Measurements from ENCODE around the gene SRSF11. TPM values are rescaled to one million over a fixed set of nuclear protein-coding genes. Genes with fewer than 3 reads are reported as not detected.

The SRSF11 gene
- total and polyA plus RNA-seq, 2 of the 8 experiments (the other 6 are each of a cell fraction or from before 2014, with no cell fraction given): 183 to 260 TPM

DNA sequence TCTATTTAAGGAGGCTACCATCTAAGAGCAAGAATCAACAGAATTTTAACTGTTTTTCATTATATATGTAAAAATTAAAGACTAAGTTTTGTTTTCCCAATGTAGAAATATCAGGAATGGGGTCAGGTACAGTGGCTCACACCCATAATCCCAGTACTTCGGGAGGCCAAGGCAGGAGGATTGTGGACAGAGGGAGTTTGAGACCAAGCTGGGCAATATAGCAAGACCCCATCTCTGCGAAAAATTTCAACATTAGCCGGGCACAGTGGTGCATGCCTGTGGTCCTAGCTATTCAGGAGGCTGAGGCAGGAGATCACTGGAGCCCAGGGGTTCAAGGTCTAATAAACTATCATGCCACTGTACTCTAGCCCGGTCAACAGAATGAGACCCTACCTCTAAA, 21.1 kb upstream of the SRSF11 start:
- H2BK5ac ChIP-seq (ENCODE audit: low read depth, low read length): no peak overlapping the region
- TF ChIP-seq RBBP5 (IDR thresholded peaks at IDR 0.05; ENCODE audit: borderline replicate concordance, low read depth, low read length) (no peak), SIN3A (conservative IDR thresholded peaks at IDR 0.05 in 1 of 2, IDR thresholded peaks at IDR 0.05 in 1 of 2; ENCODE audit: low read depth in 1 of 2, low read length in 2 of 2) (no peak), TCF12 (IDR thresholded peaks at IDR 0.05; ENCODE audit: low read depth, low read length) (no peak), SUZ12 (IDR thresholded peaks at IDR 0.05; ENCODE audit: low read length) (no peak)
- TF ChIP-seq, protein P1, sequence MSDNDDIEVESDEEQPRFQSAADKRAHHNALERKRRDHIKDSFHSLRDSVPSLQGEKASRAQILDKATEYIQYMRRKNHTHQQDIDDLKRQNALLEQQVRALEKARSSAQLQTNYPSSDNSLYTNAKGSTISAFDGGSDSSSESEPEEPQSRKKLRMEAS (IDR thresholded peaks at IDR 0.05): no peak

More for the DNA sequence above, 21.1 kb upstream of the SRSF11 start:
- H2BK120ac ChIP-seq (replicated peaks; ENCODE audit: low read depth, low read length): no peak overlapping the region
- FAIRE-seq (no peak), DNase-seq (ENCODE audit: low read depth in 1 of 2, low spot score in 2 of 2) (no peak)
- peaks cover 3 to 78% of the 10 kb centered on the region in 2 experiments; a peak in 3 of 4 replicates for H3K79me2 ChIP-seq (ENCODE audit: control insufficient read depth in 1 of 2, insufficient read depth in 2 of 2, low read length in 2 of 2)
- no peak overlapping the region for H3K4me3 ChIP-seq (ENCODE audit: extremely low read depth in 1 of 4, insufficient read depth in 2 of 4, low read depth in 3 of 4, low read length in 4 of 4)
- H3K79me1 ChIP-seq (ENCODE audit: low read depth, low read length): peaks cover 2% of the 10 kb centered on the region
- H4K20me1 ChIP-seq (replicated peaks in 1 of 2; ENCODE audit: control insufficient read depth in 1 of 2, insufficient read depth in 2 of 2, low read length in 2 of 2): peaks cover 0 to 1% of the 10 kb centered on the region in 2 experiments
- no peak overlapping the region for H3K23ac ChIP-seq (ENCODE audit: insufficient read length)
- no peak overlapping the region for H3K14ac ChIP-seq (ENCODE audit: insufficient read length)
- ChIA-PET POLR2A (ENCODE audit: partially characterized antibody) (interaction anchor here (1.3 to 1.6 kb wide), 2 partner anchors 14 to 21 kb away, joined by 3 to 4 read pairs; partner anchors contain the start of gene SRSF11), CTCF (ENCODE audit: partially characterized antibody) (interaction anchor here (1.0 kb wide), 1 partner anchor 13 kb away, joined by 3 read pairs; no protein-coding TSS in a partner anchor)
- no peaks in the 10 kb centered on the region for H3K36me3 ChIP-seq (ENCODE audit: control insufficient read depth in 2 of 4, insufficient read depth in 4 of 4, low read length in 3 of 4)
- no peak overlapping the region for H3K9ac ChIP-seq (replicated peaks in 1 of 4; ENCODE audit: extremely low read depth in 1 of 4, low read depth in 3 of 4, low read length in 3 of 4)
- H4K8ac ChIP-seq (ENCODE audit: extremely low read depth, insufficient read depth, low read length): no peak overlapping the region
- H3K56ac ChIP-seq (replicated peaks; ENCODE audit: insufficient read length, low read depth, low read length): no peak overlapping the region
- H2AFZ ChIP-seq (ENCODE audit: low read length): no peak overlapping the region
- no peak overlapping the region for H4K5ac ChIP-seq (ENCODE audit: insufficient read length, low read depth, low read length)
- no peak overlapping the region for H3K4ac ChIP-seq (replicated peaks; ENCODE audit: insufficient read length, low read depth, low read length)
- H2BK20ac ChIP-seq (ENCODE audit: low read length): no peak overlapping the region
- WGBS, 2 experiments (ENCODE audit: extremely low coverage in 1 of 2, insufficient coverage in 1 of 2, insufficient read length in 1 of 2, insufficient replicate concordance in 2 of 2, low coverage in 1 of 2, low lambda C conversion rate in 2 of 2, missing lambda C conversion rate in 1 of 2): 90% methylated on average over 4 of the region's 4 CpGs; no CpG with 5 or more reads in 1 of the 2 experiments
- no peaks in the 10 kb centered on the region for H3K9me3 ChIP-seq (ENCODE audit: insufficient read depth in 2 of 2, low read depth in 1 of 2, low read length in 1 of 2)
- no peak overlapping the region for H3K18ac ChIP-seq (ENCODE audit: extremely low read depth, low read length)
- H3K27me3 ChIP-seq (replicated peaks in 1 of 4; ENCODE audit: control insufficient read depth in 3 of 4, extremely low read depth in 1 of 4, insufficient read depth in 3 of 4, low read length in 3 of 4): no peaks in the 10 kb centered on the region
- no peak overlapping the region for H3K27ac ChIP-seq (ENCODE audit: low read depth, low read length)
- H2BK12ac ChIP-seq (ENCODE audit: low read depth, low read length): no peak overlapping the region
- no peak overlapping the region for H2BK15ac ChIP-seq (ENCODE audit: low read length)
- H3K4me1 ChIP-seq (replicated peaks in 1 of 4; ENCODE audit: control insufficient read depth in 3 of 4, insufficient read depth in 4 of 4, low read length in 3 of 4): no peaks in the 10 kb centered on the region
- no peak overlapping the region for H2AK5ac ChIP-seq (ENCODE audit: low read depth, low read length)
- no peak overlapping the region for H4K91ac ChIP-seq (replicated peaks; ENCODE audit: insufficient read length, low read length)
- H3K4me2 ChIP-seq (ENCODE audit: insufficient read depth in 1 of 2, low read depth in 2 of 2, low read length in 2 of 2): no peak overlapping the region
- H3K23me2 ChIP-seq (ENCODE audit: low read depth, low read length): no peaks in the 10 kb centered on the region
